Measurements from ENCODE around the gene ADM.

Gene ADM

GRCh38 chr11:10356161-10356560 is 51.3 kb downstream of the ADM start:
- DNase-seq (ENCODE audit: low read depth): no peak
- no peak overlapping the region for H3K4me3 ChIP-seq (ENCODE audit: low read depth, low read length)

Measured in skeletal muscle cell (primary cell).